ENCODE results near the gene CAMK1. TPM values are rescaled to one million over a fixed set of nuclear protein-coding genes. Genes with fewer than 3 reads are reported as not detected.

Gene CAMK1
- total RNA-seq, 1 donor, result 41.5 TPM

DNA sequence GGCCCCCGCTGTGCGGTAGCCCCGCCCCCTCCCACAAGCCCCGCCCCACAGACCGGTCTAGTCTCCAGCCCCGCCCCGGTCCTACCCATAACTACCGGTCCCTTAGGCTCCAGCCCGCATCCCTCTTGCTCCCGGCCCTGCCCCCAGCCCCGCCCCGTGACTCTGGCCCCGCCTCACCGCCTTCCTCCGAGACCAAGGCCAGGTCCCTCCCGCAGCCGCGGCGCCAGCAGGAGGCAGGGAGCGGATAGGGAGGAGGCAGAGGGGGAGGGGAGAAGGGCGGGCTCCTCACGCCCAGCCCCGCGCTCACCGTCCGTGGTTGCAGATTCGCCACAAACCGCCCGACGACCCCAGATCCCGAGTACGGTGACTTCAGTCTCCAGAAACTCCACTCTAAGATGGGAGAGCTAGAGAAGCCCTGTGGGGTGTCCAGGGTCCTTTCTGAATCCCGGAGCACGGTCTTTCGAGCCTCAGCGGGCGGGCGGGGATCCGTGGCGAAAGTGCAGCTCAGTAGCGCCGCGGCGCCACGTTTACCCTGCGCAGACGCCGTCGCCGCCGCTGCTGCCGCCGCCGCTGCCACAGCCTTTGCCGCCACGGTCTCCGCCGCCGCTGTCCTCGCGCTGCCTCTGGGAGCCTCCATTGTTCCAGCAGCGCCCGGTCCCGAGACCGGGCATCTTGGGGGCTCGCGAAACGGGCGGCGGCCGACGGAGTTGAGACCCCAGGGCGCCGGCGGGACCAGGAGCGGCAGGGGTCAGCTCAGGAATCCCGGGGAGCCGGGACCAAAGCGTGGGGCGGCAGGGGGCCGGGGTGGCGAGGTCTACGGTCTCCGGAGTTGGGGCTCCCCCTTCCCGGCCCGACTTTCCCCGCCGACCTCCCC lies 38.3 kb downstream of the CAMK1 start, which contains the start of gene BRPF1:
Gene BRPF1 (plus strand): TSS at position 530 of the 874 bp plus-strand sequence. CDS start 2,406 bp downstream, outside the sequence.
- H3K4me3 ChIP-seq (ENCODE audit: low read depth, low read length), result peak within 1 kb of the TSS; percentile 95
- TF ChIP-seq, protein P1, sequence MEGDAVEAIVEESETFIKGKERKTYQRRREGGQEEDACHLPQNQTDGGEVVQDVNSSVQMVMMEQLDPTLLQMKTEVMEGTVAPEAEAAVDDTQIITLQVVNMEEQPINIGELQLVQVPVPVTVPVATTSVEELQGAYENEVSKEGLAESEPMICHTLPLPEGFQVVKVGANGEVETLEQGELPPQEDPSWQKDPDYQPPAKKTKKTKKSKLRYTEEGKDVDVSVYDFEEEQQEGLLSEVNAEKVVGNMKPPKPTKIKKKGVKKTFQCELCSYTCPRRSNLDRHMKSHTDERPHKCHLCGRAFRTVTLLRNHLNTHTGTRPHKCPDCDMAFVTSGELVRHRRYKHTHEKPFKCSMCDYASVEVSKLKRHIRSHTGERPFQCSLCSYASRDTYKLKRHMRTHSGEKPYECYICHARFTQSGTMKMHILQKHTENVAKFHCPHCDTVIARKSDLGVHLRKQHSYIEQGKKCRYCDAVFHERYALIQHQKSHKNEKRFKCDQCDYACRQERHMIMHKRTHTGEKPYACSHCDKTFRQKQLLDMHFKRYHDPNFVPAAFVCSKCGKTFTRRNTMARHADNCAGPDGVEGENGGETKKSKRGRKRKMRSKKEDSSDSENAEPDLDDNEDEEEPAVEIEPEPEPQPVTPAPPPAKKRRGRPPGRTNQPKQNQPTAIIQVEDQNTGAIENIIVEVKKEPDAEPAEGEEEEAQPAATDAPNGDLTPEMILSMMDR (IDR thresholded peaks at IDR 0.05; ENCODE audit: insufficient read depth, low read length), result peak; percentile 22
- peak; percentile 99 for DNase-seq (ENCODE audit: low read depth)

DNA sequence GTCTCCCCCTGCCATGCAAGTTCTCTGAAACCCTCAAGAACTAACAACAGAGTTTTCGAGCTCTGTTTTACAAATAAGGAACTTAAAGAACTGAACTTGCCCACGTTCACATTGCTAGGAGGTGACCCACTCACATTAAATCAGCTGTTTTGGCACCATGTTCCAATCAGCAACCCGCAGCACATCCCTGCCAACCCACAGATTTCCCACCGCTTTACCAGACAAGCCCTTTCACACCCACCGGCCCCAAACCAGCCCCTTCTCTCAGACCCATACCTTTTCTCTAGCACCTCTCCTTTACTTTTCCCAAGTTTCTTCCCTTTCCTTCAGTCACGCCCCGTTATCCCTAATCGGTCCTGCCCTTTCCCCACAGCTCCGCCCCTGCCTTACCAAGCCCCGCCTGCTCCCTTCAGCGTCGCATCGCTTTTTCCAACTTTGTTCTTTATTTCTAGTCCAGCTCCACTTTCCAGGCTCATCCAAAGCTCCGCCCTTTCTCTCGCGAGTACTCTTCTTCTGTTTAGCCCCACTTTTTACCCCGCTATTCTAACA lies 39.0 kb downstream of the CAMK1 start:
- peak overlapping the region; percentile 69 for H3K4me3 ChIP-seq (ENCODE audit: low read depth, low read length)
- TF ChIP-seq, protein P1 (IDR thresholded peaks at IDR 0.05; ENCODE audit: insufficient read depth, low read length), result no peak
- DNase-seq (ENCODE audit: low read depth), result no peak

DNA sequence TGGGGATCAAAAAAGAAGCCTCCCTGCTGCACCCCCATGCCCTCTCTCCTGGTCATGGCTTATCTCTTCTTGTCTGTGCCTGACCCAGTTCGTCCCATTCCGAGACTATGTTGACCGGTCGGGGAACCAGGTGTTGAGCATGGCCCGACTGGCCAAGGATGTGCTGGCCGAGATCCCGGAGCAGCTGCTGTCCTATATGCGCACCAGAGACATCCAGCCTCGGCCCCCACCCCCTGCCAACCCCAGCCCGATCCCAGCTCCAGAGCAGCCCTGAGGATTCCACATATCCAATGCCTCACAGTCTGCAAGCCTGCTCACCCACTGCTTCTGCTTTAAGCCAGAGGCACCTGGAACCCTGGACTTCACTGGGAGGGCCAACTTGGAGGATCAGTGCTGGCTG lies 40.3 kb downstream of the CAMK1 start:
- DNase-seq (ENCODE audit: low read depth), result no peak

GRCh38 chr3:9727743-9728142 lies 42.0 kb downstream of the CAMK1 start:
- no peak overlapping the region for H3K4me3 ChIP-seq (ENCODE audit: low read depth, low read length)
- TF ChIP-seq, protein P1 (IDR thresholded peaks at IDR 0.05; ENCODE audit: insufficient read depth, low read length), result no peak
- no peak for DNase-seq (ENCODE audit: low read depth)

More for the DNA sequence above, 40.3 kb downstream of the CAMK1 start:
- TF ChIP-seq, protein P1 (IDR thresholded peaks at IDR 0.05; ENCODE audit: insufficient read depth, low read length), result no peak
- H3K4me3 ChIP-seq (ENCODE audit: low read depth, low read length), result no peak overlapping the region

- DNase-seq (ENCODE audit: low read depth), result no peak
- H3K4me3 ChIP-seq (ENCODE audit: low read depth, low read length), result no peak overlapping the region
- TF ChIP-seq, protein P1 (IDR thresholded peaks at IDR 0.05; ENCODE audit: insufficient read depth, low read length), result no peak
Observed at GRCh38 chr3:9727041-9727595, 42.6 kb downstream of the CAMK1 start.

- TF ChIP-seq, protein P1 (IDR thresholded peaks at IDR 0.05; ENCODE audit: insufficient read depth, low read length), result no peak
- no peak for DNase-seq (ENCODE audit: low read depth)
- H3K4me3 ChIP-seq (ENCODE audit: low read depth, low read length), result no peak overlapping the region
Observed at GRCh38 chr3:9725775-9726515, 43.8 kb downstream of the CAMK1 start.
